SK-N-MC (cell line): ENCODE results near the gene FBXO15.

Source experiments
- DNase-seq: peaks from one replicate; pipeline ENCODE4 v3.0.0-alpha.2; 2011; ENCODE audit warnings: low read depth, low spot score
- H3K27ac ChIP-seq: fragments of 200-600 bp; sonication (generic); 2 replicates; pipeline ENCODE4 v1.5.1; 2016; ENCODE audit warnings: mixed run types
- H3K36me3 ChIP-seq: fragments of 200-600 bp; sonication (generic); 2 replicates; pipeline ENCODE4 v1.6.1; 2017; ENCODE audit warnings: antibody characterized with exemption, low read length, mixed read lengths; ENCODE audit not compliant: insufficient read depth
- H3K4me3 ChIP-seq: fragments of 200-600 bp; sonication (generic); 2 replicates; pipeline ENCODE4 v1.5.1; 2016
- H3K9ac ChIP-seq: fragments of 200-600 bp; sonication (generic); 2 replicates; pipeline ENCODE4 v1.8.0; 2017; ENCODE audit warnings: mixed run types, mixed read lengths; ENCODE audit not compliant: insufficient read length
- H3K9me3 ChIP-seq: fragments of 200-600 bp; sonication (generic); 2 replicates; pipeline ENCODE4 v1.6.1; 2017; ENCODE audit warnings: low read depth, mild to moderate bottlenecking, antibody characterized with exemption, low read length, moderate library complexity, mixed read lengths
- EZH2 ChIP-seq: fragments of 200-600 bp; sonication (generic); IDR thresholded peaks from one replicate; pipeline ENCODE4 v1.6.1; 2017; ENCODE audit warnings: antibody characterized with exemption
- FOXP2 ChIP-seq: optimal IDR thresholded peaks from 2 replicates; pipeline ENCODE3; 2011; ENCODE audit warnings: mild to moderate bottlenecking, moderate library complexity; ENCODE audit not compliant: insufficient read depth; ENCODE audit errors: extremely low read length, control extremely low read depth
- POLR2AphosphoS5 ChIP-seq: IDR thresholded peaks from 2 replicates; pipeline ENCODE4 v1.6.1; 2012; ENCODE audit warnings: mild to moderate bottlenecking, low read depth, low read length, borderline replicate concordance

Gene FBXO15

GRCh38 chr18:74066018-74066417, 81.6 kb downstream of the FBXO15 start:
- Histone ChIP-seq H3K9me3 (no peaks in the 10 kb centered on the region), H3K36me3 (no peaks in the 10 kb centered on the region), H3K4me3 (no peak overlapping the region), H3K9ac (no peak overlapping the region), H3K27ac (no peak overlapping the region)
- TF ChIP-seq FOXP2 (no peak), EZH2 (no peak), POLR2AphosphoS5 (no peak)
- DNase-seq = no peak

DNA sequence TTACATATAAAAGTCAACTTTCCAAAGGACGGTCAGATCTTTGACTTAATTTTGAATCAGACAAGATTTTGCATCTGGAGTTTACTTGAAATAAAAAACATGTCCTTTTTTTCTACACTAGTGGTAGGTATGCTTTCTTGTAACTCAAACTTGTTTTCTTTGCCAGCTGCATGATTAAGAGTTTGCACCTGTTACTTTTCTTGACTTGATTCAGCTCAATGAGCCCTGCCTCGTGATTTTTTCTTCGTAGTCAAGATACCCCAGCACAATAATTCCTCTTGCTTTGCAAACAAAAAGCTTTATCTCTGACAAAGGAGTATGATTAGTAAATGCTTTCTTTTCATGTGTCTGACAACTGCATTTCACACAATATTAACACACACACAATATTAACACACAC, 82.3 kb downstream of the FBXO15 start:
- no peak overlapping the region for H3K9ac ChIP-seq
- H3K36me3 ChIP-seq = no peaks in the 10 kb centered on the region
- H3K9me3 ChIP-seq = no peaks in the 10 kb centered on the region
- H3K4me3 ChIP-seq = no peak overlapping the region
- DNase-seq = no peak
- no peak for TF ChIP-seq EZH2
- TF ChIP-seq FOXP2 = no peak
- no peak for TF ChIP-seq POLR2AphosphoS5
- H3K27ac ChIP-seq = no peak overlapping the region

DNA sequence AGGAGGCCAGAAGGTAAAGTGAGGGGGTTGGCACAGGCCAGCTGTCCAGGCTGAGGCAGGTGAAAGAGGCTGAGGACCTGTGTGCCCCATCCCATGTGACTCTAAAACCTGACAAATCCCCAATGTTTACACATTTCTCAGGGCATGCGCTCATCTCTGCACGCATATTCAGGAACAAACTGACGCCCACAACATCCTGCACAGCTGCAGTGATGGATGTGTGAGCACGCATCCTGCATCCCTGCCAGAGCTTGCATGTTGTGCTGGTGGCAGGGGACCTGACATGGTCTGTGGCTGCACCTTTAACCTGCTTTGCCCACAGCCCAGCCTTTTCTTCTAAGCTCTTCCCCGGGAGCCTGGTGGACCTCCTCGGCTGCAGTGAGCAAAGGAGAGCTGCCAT, 83.1 kb downstream of the FBXO15 start:
- Histone ChIP-seq H3K4me3 (no peak overlapping the region), H3K36me3 (no peaks in the 10 kb centered on the region), H3K9me3 (no peaks in the 10 kb centered on the region), H3K27ac (no peak overlapping the region), H3K9ac (no peak overlapping the region)
- no peak for DNase-seq
- no peak for TF ChIP-seq EZH2
- TF ChIP-seq FOXP2 = no peak
- TF ChIP-seq POLR2AphosphoS5 = no peak

DNA sequence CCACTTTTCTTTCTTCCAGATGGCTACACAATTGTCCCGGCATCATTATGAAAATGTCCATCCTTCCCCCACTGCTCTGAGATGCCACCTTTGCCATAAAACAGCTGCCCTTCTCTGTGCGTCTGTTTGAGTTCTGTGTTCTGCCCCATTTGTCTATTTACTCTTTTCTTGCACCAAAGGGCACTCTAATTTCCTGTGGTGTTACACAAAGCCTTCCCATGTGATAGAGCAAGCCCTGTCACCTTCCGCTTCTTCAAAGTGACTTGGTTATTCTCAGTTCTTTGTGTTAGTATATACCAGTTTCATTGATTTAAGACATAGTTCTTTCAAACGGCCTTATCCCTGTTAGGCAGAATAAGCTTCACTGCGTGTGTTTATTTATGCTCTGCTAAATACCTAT, 84.1 kb downstream of the FBXO15 start:
- H3K4me3 ChIP-seq = no peak overlapping the region
- no peaks in the 10 kb centered on the region for H3K36me3 ChIP-seq
- DNase-seq = no peak
- no peak overlapping the region for H3K9ac ChIP-seq
- no peak for TF ChIP-seq FOXP2
- H3K9me3 ChIP-seq = no peaks in the 10 kb centered on the region
- no peak overlapping the region for H3K27ac ChIP-seq

DNA sequence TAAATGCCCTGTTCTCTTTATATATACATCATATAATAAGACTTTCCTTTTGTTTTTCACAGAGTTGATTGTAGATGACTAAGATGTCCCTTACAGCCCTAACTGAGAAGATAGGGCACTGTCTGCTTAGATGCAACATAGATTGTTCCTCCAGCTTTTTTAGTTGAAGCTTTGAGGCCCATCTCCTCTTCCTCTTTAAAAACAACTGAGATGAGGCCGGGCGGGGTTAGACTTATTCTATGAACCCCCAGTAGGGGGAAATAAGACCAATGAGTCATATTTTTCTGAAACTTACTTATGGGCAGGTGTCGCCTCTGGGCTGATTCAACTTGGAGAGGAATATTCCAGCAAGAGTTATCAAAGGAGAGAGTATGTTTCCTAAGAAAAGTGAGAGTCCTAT, 84.6 kb downstream of the FBXO15 start:
- Histone ChIP-seq H3K36me3 (no peaks in the 10 kb centered on the region), H3K4me3 (no peak overlapping the region), H3K9me3 (no peaks in the 10 kb centered on the region), H3K9ac (no peak overlapping the region), H3K27ac (no peak overlapping the region)
- TF ChIP-seq POLR2AphosphoS5 (no peak), FOXP2 (no peak), EZH2 (no peak)
- no peak for DNase-seq

DNA sequence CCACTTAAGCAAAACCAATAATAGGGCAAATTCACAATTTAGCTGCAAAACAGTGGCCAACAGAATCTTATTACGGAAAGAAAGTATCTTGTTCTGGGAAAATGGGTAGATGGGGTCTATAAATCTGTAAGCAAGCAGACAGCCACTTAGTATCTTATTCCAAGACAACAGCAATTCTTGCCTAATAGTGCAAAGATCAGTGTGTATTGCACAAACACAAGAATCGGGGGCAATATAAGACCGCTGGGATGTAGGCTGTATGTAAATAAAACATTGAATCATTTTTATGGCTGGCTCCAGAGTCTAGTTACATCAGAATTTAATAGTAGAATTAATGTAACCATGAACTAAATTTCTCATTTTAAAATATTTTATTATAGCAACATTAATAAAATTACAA, 85.6 kb downstream of the FBXO15 start:
- Histone ChIP-seq H3K36me3 (no peaks in the 10 kb centered on the region), H3K9me3 (no peaks in the 10 kb centered on the region), H3K4me3 (no peak overlapping the region), H3K27ac (no peak overlapping the region), H3K9ac (no peak overlapping the region)
- DNase-seq = no peak
- no peak for TF ChIP-seq POLR2AphosphoS5
- no peak for TF ChIP-seq EZH2
- no peak for TF ChIP-seq FOXP2

DNA sequence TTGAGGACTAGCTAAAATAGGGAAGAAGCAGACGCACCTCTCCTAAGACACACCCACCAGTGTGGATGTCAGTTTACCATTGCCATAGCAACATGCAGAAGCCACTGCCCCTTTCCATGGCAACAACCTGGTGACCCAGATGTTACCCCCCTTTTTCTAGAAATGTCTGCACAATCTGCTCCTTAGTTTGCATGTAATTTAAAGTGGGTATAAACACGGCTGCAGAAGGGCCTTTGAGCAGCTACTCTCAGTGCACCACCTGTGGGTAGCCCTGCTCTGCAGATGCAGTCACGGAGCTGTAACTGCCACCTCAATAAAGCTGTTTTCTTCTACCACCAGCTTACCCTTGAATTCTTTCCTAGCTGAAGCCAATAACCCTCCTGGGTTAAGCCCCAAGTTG, 87.1 kb downstream of the FBXO15 start:
- Histone ChIP-seq H3K27ac (no peak overlapping the region), H3K9ac (no peak overlapping the region), H3K9me3 (no peaks in the 10 kb centered on the region), H3K36me3 (no peaks in the 10 kb centered on the region), H3K4me3 (no peak overlapping the region)
- no peak for DNase-seq
- no peak for TF ChIP-seq EZH2
- no peak for TF ChIP-seq POLR2AphosphoS5
- TF ChIP-seq FOXP2 = no peak

DNA sequence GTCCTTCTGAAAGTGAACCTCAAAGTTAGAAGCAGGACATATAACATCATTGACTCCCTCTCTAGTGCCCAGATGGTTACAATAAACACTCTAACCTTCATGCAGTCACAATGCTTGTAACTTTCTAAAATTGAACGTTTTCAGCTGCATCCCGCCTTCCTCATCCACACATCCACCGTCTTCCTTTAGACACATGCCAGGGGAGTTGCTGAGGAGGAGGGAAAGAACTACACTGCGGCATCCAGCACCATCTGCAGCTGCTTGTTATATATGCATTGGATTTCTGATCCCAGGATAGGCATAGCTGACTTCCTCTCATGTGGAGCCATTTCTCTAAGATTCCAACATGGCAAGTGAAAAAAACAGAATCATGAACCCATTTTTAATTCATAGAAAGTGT, 96.8 kb downstream of the FBXO15 start:
- Histone ChIP-seq H3K9me3 (no peaks in the 10 kb centered on the region), H3K27ac (no peak overlapping the region), H3K36me3 (no peaks in the 10 kb centered on the region), H3K4me3 (no peak overlapping the region), H3K9ac (no peak overlapping the region)
- DNase-seq = no peak
- TF ChIP-seq FOXP2 = no peak
- no peak for TF ChIP-seq POLR2AphosphoS5
- TF ChIP-seq EZH2 = no peak

GRCh38 chr18:74040459-74041332, 106.9 kb downstream of the FBXO15 start:
- Histone ChIP-seq H3K9ac (no peak overlapping the region), H3K9me3 (no peaks in the 10 kb centered on the region), H3K27ac (no peak overlapping the region), H3K36me3 (no peaks in the 10 kb centered on the region), H3K4me3 (no peak overlapping the region)
- no peak for DNase-seq
- no peak for TF ChIP-seq EZH2
- TF ChIP-seq FOXP2 = no peak
- no peak for TF ChIP-seq POLR2AphosphoS5

DNA sequence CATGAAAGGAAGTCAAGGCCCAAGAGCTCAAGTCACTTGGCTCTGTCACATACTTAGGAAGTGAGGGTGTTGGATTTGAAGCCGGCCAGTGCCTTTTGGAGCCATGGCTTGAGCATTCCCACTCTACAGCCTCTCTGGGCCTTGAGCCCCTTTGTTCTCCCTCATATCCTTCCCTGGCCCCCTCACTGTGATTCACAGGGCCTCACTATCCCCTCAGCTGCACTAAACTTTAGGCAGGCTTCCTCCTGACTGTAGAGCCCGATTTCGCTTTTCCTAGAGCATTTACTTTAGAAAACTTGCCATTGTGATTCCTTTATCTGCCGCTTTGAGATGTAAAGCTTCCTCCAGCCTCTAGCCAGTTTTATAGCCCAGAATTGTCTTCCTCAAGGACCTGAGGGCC, 107.6 kb downstream of the FBXO15 start:
- Histone ChIP-seq H3K36me3 (no peaks in the 10 kb centered on the region), H3K4me3 (no peak overlapping the region), H3K27ac (no peak overlapping the region), H3K9ac (no peak overlapping the region), H3K9me3 (no peaks in the 10 kb centered on the region)
- DNase-seq = no peak
- no peak for TF ChIP-seq POLR2AphosphoS5
